Right atrium auricular region (tissue), 2 donors: ENCODE measurements around the gene TNPO3. TPM values are rescaled to one million over a fixed set of nuclear protein-coding genes. Genes with fewer than 3 reads are reported as not detected.

Experiments used
- DNase-seq: peaks from one replicate; pipeline ENCODE4 v3.0.0-alpha.2; 2019; ENCODE audit warnings: low spot score
- H3K27ac ChIP-seq, 2 donors: fragments of 200-600 bp; sonication (generic); 1 replicate in 1 of 2; 2 replicates in 1 of 2; pipeline ENCODE4 v1.5.1; 2016 to 2019
- H3K27me3 ChIP-seq, 2 donors: fragments of 200-600 bp; sonication (generic); one replicate each; pipeline versions ENCODE4 v1.5.1 to v1.6.0; 2017 to 2019
- H3K36me3 ChIP-seq: fragments of 200-600 bp; sonication (generic); one replicate; pipeline ENCODE4 v1.5.1; 2016
- H3K4me1 ChIP-seq, 2 donors: fragments of 200-600 bp; sonication (generic); one replicate each; pipeline versions ENCODE4 v1.5.1 to v1.6.0; 2017 to 2019
- H3K4me3 ChIP-seq, 2 donors: fragments of 200-600 bp; sonication (generic); 1 replicate in 1 of 2; 2 replicates in 1 of 2; pipeline ENCODE4 v1.5.1; 2017 to 2019; ENCODE audit warnings: mild to moderate bottlenecking in 1 of 2, moderate library complexity in 1 of 2
- H3K9me3 ChIP-seq, 2 donors: fragments of 200-600 bp; sonication (generic); one replicate each; pipeline ENCODE4 v1.5.1; 2019
- CTCF ChIP-seq, 2 donors: fragments of 200-600 bp; sonication (generic); IDR thresholded peaks; one replicate each; pipeline ENCODE4 v1.5.1; 2019; ENCODE audit warnings: antibody characterized with exemption in 2 of 2
- total RNA-seq, 2 donors: library from RNA; depleted of rRNA; stranded (reverse); fragments of >200 nt; gene quantifications; one replicate each; pipeline ENCODE4 v1.1.0, GENCODE V29; 2016

TNPO3 gene
- total RNA-seq, 2 donors from 2014 or later = 23.5 to 23.6 TPM

GRCh38 chr7:128985660-128986059, 69.3 kb downstream of the TNPO3 start:
- no peak overlapping the region for H3K4me3 ChIP-seq
- H3K27me3 ChIP-seq = no peaks in the 10 kb centered on the region
- H3K36me3 ChIP-seq = peaks cover 47% of the 10 kb centered on the region
- no peak overlapping the region for H3K27ac ChIP-seq
- no peaks in the 10 kb centered on the region for H3K4me1 ChIP-seq
- no peaks in the 10 kb centered on the region for H3K9me3 ChIP-seq
- TF ChIP-seq CTCF (IDR thresholded peaks at IDR 0.05) = no peak
- no peak for DNase-seq

- H3K27ac ChIP-seq = no peak overlapping the region
- DNase-seq = no peak
- no peak for TF ChIP-seq CTCF (IDR thresholded peaks at IDR 0.05)
- H3K4me3 ChIP-seq = no peak overlapping the region
- H3K9me3 ChIP-seq = no peaks in the 10 kb centered on the region
- peaks cover 66% of the 10 kb centered on the region for H3K36me3 ChIP-seq
- H3K4me1 ChIP-seq = no peaks in the 10 kb centered on the region
- H3K27me3 ChIP-seq = no peaks in the 10 kb centered on the region
Observed at GRCh38 chr7:128982105-128982504, 72.8 kb downstream of the TNPO3 start.

GRCh38 chr7:128974241-128974934, 80.5 kb downstream of the TNPO3 start:
- TF ChIP-seq CTCF (IDR thresholded peaks at IDR 0.05) = no peak
- Histone ChIP-seq H3K4me1 (no peaks in the 10 kb centered on the region), H3K27me3 (no peaks in the 10 kb centered on the region), H3K36me3 (peaks cover 85% of the 10 kb centered on the region), H3K9me3 (no peaks in the 10 kb centered on the region), H3K27ac (no peak overlapping the region), H3K4me3 (no peak overlapping the region)
- no peak for DNase-seq

GRCh38 chr7:128968624-128969023, 86.3 kb downstream of the TNPO3 start:
- Histone ChIP-seq H3K36me3 (peaks cover 72% of the 10 kb centered on the region), H3K9me3 (no peaks in the 10 kb centered on the region), H3K4me1 (no peaks in the 10 kb centered on the region), H3K27ac (no peak overlapping the region), H3K27me3 (no peaks in the 10 kb centered on the region), H3K4me3 (no peak overlapping the region)
- no peak for TF ChIP-seq CTCF (IDR thresholded peaks at IDR 0.05)
- DNase-seq = no peak

GRCh38 chr7:128963327-128963757, 91.6 kb downstream of the TNPO3 start:
- H3K27ac ChIP-seq = no peak overlapping the region
- no peak for DNase-seq
- H3K4me1 ChIP-seq = no peaks in the 10 kb centered on the region
- peaks cover 57% of the 10 kb centered on the region for H3K36me3 ChIP-seq
- no peak overlapping the region for H3K4me3 ChIP-seq
- no peaks in the 10 kb centered on the region for H3K27me3 ChIP-seq
- H3K9me3 ChIP-seq = no peaks in the 10 kb centered on the region
- no peak for TF ChIP-seq CTCF (IDR thresholded peaks at IDR 0.05)

GRCh38 chr7:128962899-128963298, 92.0 kb downstream of the TNPO3 start:
- TF ChIP-seq CTCF (IDR thresholded peaks at IDR 0.05) = no peak
- H3K36me3 ChIP-seq = peaks cover 57% of the 10 kb centered on the region
- no peaks in the 10 kb centered on the region for H3K27me3 ChIP-seq
- no peak overlapping the region for H3K27ac ChIP-seq
- H3K4me3 ChIP-seq = no peak overlapping the region
- H3K4me1 ChIP-seq = no peaks in the 10 kb centered on the region
- H3K9me3 ChIP-seq = no peaks in the 10 kb centered on the region
- DNase-seq = no peak
